IMR-90 (cell line): Measurements from ENCODE around the gene BTBD9. TPM values are rescaled to one million over a fixed set of nuclear protein-coding genes. Genes with fewer than 3 reads are reported as not detected.

Source experiments
- ATAC-seq: fragments of 200-7000 bp; cut with Tn5 transposase; 2 replicates; pipeline ENCODE4 v1.9.1; 2020; ENCODE audit warnings: low read depth, mild to moderate bottlenecking, moderate library complexity
- BruUV-seq: library from RNA; stranded (reverse); fragments of 400-500 nt; replicated peaks from 2 replicates; lab custom pipeline; 2021; lab: Mats Ljungman, UMichigan
- CTCF ChIA-PET: fragments of 300-600 bp; formaldehyde crosslinking; extraction: SDS; loops from one replicate; lab custom pipeline; 2021; ENCODE audit warnings: antibody characterized with exemption; lab: Yijun Ruan, JAX
- POLR2A ChIA-PET: fragments of 300-600 bp; sonication (Branson Sonifier 250); formaldehyde crosslinking; loops from one replicate; lab custom pipeline; 2022; ENCODE audit warnings: antibody characterized with exemption; ENCODE audit not compliant: unreplicated experiment; lab: Charles Lee
- DNase-seq: peaks from one replicate; pipeline ENCODE4 v3.0.0; 2013
- H2AFZ ChIP-seq: replicated peaks from 2 replicates; pipeline ENCODE3; 2013; ENCODE audit warnings: low read length, mild to moderate bottlenecking; ENCODE audit not compliant: poor library complexity
- H2AK5ac ChIP-seq: 2 replicates; pipeline ENCODE4 v1.6.1; 2013; ENCODE audit warnings: low read depth, low read length, inconsistent platforms
- H2AK9ac ChIP-seq: replicated peaks from 2 replicates; pipeline ENCODE3; 2013; ENCODE audit warnings: mild to moderate bottlenecking, low read depth, low read length, moderate library complexity; ENCODE audit not compliant: poor library complexity
- H2BK120ac ChIP-seq: 2 replicates; pipeline ENCODE4 v1.6.1; 2013; ENCODE audit warnings: low read depth, low read length, inconsistent platforms
- H2BK15ac ChIP-seq: 3 replicates; pipeline ENCODE4 v1.6.1; 2013; ENCODE audit warnings: low read depth, low read length, inconsistent platforms
- H2BK20ac ChIP-seq: 2 replicates; pipeline ENCODE4 v1.6.1; 2013; ENCODE audit warnings: low read depth, mild to moderate bottlenecking, inconsistent platforms, low read length, moderate library complexity
- H2BK5ac ChIP-seq: 2 replicates; pipeline ENCODE4 v1.6.1; 2013; ENCODE audit warnings: mild to moderate bottlenecking, low read depth, low read length, inconsistent platforms; ENCODE audit not compliant: poor library complexity, severe bottlenecking
- H3K14ac ChIP-seq: replicated peaks from 2 replicates; pipeline ENCODE4 v1.6.1; 2013; ENCODE audit warnings: low read depth, low read length, inconsistent platforms
- H3K18ac ChIP-seq: 2 replicates; pipeline ENCODE4 v1.6.1; 2013; ENCODE audit warnings: low read depth, low read length, control low read depth
- H3K23ac ChIP-seq: 2 replicates; pipeline ENCODE4 v1.6.1; 2013; ENCODE audit warnings: low read depth, low read length, inconsistent platforms
- H3K27ac ChIP-seq: 2 replicates; pipeline ENCODE4 v1.5.1; 2013; ENCODE audit warnings: mild to moderate bottlenecking, control low read depth, low read length; ENCODE audit not compliant: insufficient read depth
- H3K27me3 ChIP-seq: 2 replicates; pipeline ENCODE4 v1.6.1; 2013; ENCODE audit warnings: low read length; ENCODE audit not compliant: control insufficient read depth, insufficient read depth
- H3K36me3 ChIP-seq: 2 replicates; pipeline ENCODE4 v1.6.1; 2013; ENCODE audit warnings: low read length, mixed read lengths; ENCODE audit not compliant: control insufficient read depth, insufficient read depth
- H3K4ac ChIP-seq: 2 replicates; pipeline ENCODE4 v1.6.1; 2013; ENCODE audit warnings: low read depth, low read length, inconsistent platforms
- H3K4me1 ChIP-seq: 2 replicates; pipeline ENCODE4 v1.6.1; 2013; ENCODE audit warnings: low read length, mixed read lengths; ENCODE audit not compliant: control insufficient read depth, insufficient read depth
- H3K4me2 ChIP-seq: 2 replicates; pipeline ENCODE4 v1.6.1; 2013; ENCODE audit warnings: low read depth, mild to moderate bottlenecking, control low read depth, low read length, moderate library complexity
- H3K4me3 ChIP-seq: 2 replicates; pipeline ENCODE4 v1.5.1; 2013; ENCODE audit warnings: low read depth, mild to moderate bottlenecking, control low read depth, low read length, moderate library complexity; ENCODE audit not compliant: insufficient read depth
- H3K56ac ChIP-seq: 2 replicates; pipeline ENCODE4 v1.6.1; 2013; ENCODE audit warnings: low read length, inconsistent platforms; ENCODE audit not compliant: insufficient read depth; ENCODE audit errors: extremely low read depth
- H3K79me1 ChIP-seq, 2 experiments: 2 replicates each; pipeline ENCODE4 v1.6.1; 2013; ENCODE audit warnings: low read length in 2 of 2, inconsistent platforms in 1 of 2, low read depth in 1 of 2
- H3K9ac ChIP-seq: 2 replicates; pipeline ENCODE4 v1.6.1; 2013; ENCODE audit warnings: low read depth, low read length, control low read depth
- H3K9me1 ChIP-seq: 2 replicates; pipeline ENCODE4 v1.6.1; 2013; ENCODE audit warnings: low read length, inconsistent platforms; ENCODE audit not compliant: insufficient read depth
- H3K9me3 ChIP-seq: 2 replicates; pipeline ENCODE4 v1.6.1; 2013; ENCODE audit warnings: low read length; ENCODE audit not compliant: control insufficient read depth, insufficient read depth
- H4K20me1 ChIP-seq: 2 replicates; pipeline ENCODE4 v1.6.1; 2013; ENCODE audit warnings: low read length, inconsistent platforms; ENCODE audit not compliant: insufficient read depth
- H4K5ac ChIP-seq: 2 replicates; pipeline ENCODE4 v1.6.1; 2013; ENCODE audit warnings: mild to moderate bottlenecking, low read depth, low read length, control low read depth
- H4K8ac ChIP-seq, 2 experiments: 2 replicates each; pipeline ENCODE4 v1.6.1; 2013; ENCODE audit warnings: low read depth in 2 of 2, low read length in 2 of 2, control low read depth in 1 of 2, inconsistent platforms in 1 of 2
- H4K91ac ChIP-seq: 2 replicates; pipeline ENCODE4 v1.6.1; 2013; ENCODE audit warnings: low read depth, low read length, inconsistent platforms; ENCODE audit not compliant: insufficient read depth
- BHLHE40 ChIP-seq: fragments of 150-350 bp; IDR thresholded peaks from 2 replicates; pipeline ENCODE4 v1.6.1; 2016; ENCODE audit warnings: mild to moderate bottlenecking, low read depth, low read length
- CEBPB ChIP-seq: IDR thresholded peaks from 2 replicates; pipeline ENCODE4 v1.6.1; 2012; ENCODE audit warnings: low read depth, low read length, improper control_type of control experiment
- CHD1 ChIP-seq: IDR thresholded peaks from 2 replicates; pipeline ENCODE4 v1.6.1; 2012; ENCODE audit warnings: low read depth, low read length, improper control_type of control experiment
- CTCF ChIP-seq: conservative IDR thresholded peaks from 2 replicates; pipeline ENCODE4 v1.5.1; 2012; ENCODE audit warnings: mild to moderate bottlenecking, low read depth, low read length, improper control_type of control experiment
- ELK1 ChIP-seq: fragments of 150-350 bp; IDR thresholded peaks from 2 replicates; pipeline ENCODE4 v1.6.1; 2016; ENCODE audit warnings: low read depth, mild to moderate bottlenecking, low read length, moderate library complexity, borderline replicate concordance
- FOS ChIP-seq: fragments of 150-350 bp; IDR thresholded peaks from 2 replicates; pipeline ENCODE4 v1.6.1; 2016; ENCODE audit warnings: low read depth, low read length
- MAFK ChIP-seq: IDR thresholded peaks from 2 replicates; pipeline ENCODE4 v1.6.1; 2012; ENCODE audit warnings: low read depth, low read length, improper control_type of control experiment
- MAZ ChIP-seq: IDR thresholded peaks from 2 replicates; pipeline ENCODE4 v1.6.1; 2012; ENCODE audit warnings: low read depth, mild to moderate bottlenecking, low read length, improper control_type of control experiment, moderate library complexity, borderline replicate concordance
- MXI1 ChIP-seq: IDR thresholded peaks from 2 replicates; pipeline ENCODE4 v1.6.1; 2012; ENCODE audit warnings: low read depth, mild to moderate bottlenecking, low read length, moderate library complexity, borderline replicate concordance
- NFE2L2 ChIP-seq: fragments of 150-350 bp; IDR thresholded peaks from 2 replicates; pipeline ENCODE4 v1.6.1; 2016; ENCODE audit warnings: low read depth, mild to moderate bottlenecking, low read length
- POLR2A ChIP-seq: IDR thresholded peaks from 2 replicates; pipeline ENCODE4 v1.6.1; 2012; ENCODE audit warnings: mild to moderate bottlenecking, low read depth, low read length
- RAD21 ChIP-seq: IDR thresholded peaks from 2 replicates; pipeline ENCODE4 v1.6.1; 2012; ENCODE audit warnings: low read length, improper control_type of control experiment
- RCOR1 ChIP-seq: IDR thresholded peaks from 2 replicates; pipeline ENCODE4 v1.6.1; 2012; ENCODE audit warnings: mild to moderate bottlenecking, low read length, improper control_type of control experiment; ENCODE audit not compliant: insufficient replicate concordance
- RFX5 ChIP-seq: IDR thresholded peaks from 2 replicates; pipeline ENCODE4 v1.8.0; 2012; ENCODE audit warnings: low read depth, mild to moderate bottlenecking, low read length, moderate library complexity
- SMC3 ChIP-seq: fragments of 150-350 bp; IDR thresholded peaks from 2 replicates; pipeline ENCODE4 v1.6.1; 2016; ENCODE audit warnings: low read depth, mild to moderate bottlenecking, antibody characterized with exemption, low read length, moderate library complexity
- USF2 ChIP-seq: fragments of 150-350 bp; IDR thresholded peaks from 2 replicates; pipeline ENCODE4 v1.6.1; 2017; ENCODE audit warnings: mild to moderate bottlenecking, antibody characterized with exemption, low read length, low read depth
- WGBS, 2 experiments: methylation state at CpG; one replicate each; pipeline versions ENCODE4 v1.1.5 to v1.1.7; 2013; ENCODE audit warnings: missing lambda C conversion rate in 2 of 2; ENCODE audit not compliant: insufficient read length in 1 of 2; ENCODE audit errors: extremely low coverage in 2 of 2; 5-methylcytosine and 5-hydroxymethylcytosine counted together
- dilution Hi-C: fragments of 300-500 bp; cut with HindIII; formaldehyde crosslinking; loops from one replicate; pipeline ENCODE4 v1.14.3; 2018; ENCODE audit warnings: low sequenced_read_pairs; ENCODE audit not compliant: unreplicated experiment
- in situ Hi-C: fragments of 300-500 bp; cut with MboI; formaldehyde crosslinking; loops from 3 replicates; pipeline ENCODE4 v1.14.3; 2019; ENCODE audit warnings: low sequenced_read_pairs, inconsistent platforms, mixed read lengths
- intact Hi-C: fragments of 100-400 bp; cut with micrococcal nuclease; formaldehyde crosslinking; loops from 2 replicates; pipeline ENCODE4 v1.10.0; 2022
- polyA plus RNA-seq, 3 experiments: library from polyadenylated mRNA; depleted of rRNA; stranded (reverse); fragments of >200 nt; gene quantifications; 2 replicates each; pipeline ENCODE4 v1.2.3, GENCODE V29; 2012; ENCODE audit warnings: low replicate concordance in 1 of 3
- total RNA-seq: library from RNA; depleted of rRNA; stranded (reverse); fragments of >200 nt; gene quantifications from 2 replicates; pipeline ENCODE4 v1.2.3, GENCODE V29; 2012

BTBD9 gene
- total and polyA plus RNA-seq, 2 of the 4 experiments (the other 2 are of a cell fraction) = 4.1 to 22.0 TPM

- H3K23ac ChIP-seq = no peak overlapping the region
- H2BK120ac ChIP-seq = no peak overlapping the region
- no peaks in the 10 kb centered on the region for H3K36me3 ChIP-seq
- no peaks in the 10 kb centered on the region; the same call in none of the 2 replicates for H4K20me1 ChIP-seq
- no peak for DNase-seq
- no peak overlapping the region for H2AK9ac ChIP-seq
- no peak overlapping the region for H4K5ac ChIP-seq
- WGBS, 2 experiments = no CpG with 5 or more reads among the region's 5 CpGs
- H3K56ac ChIP-seq = no peak overlapping the region
- ATAC-seq = no peak
- H3K9me3 ChIP-seq = no peaks in the 10 kb centered on the region
- TF ChIP-seq USF2 = no peak
- no peak for TF ChIP-seq RAD21
- no peak for TF ChIP-seq MXI1
- TF ChIP-seq MAFK = no peak
- TF ChIP-seq NFE2L2 = no peak
- TF ChIP-seq MAZ = no peak
- no peak for TF ChIP-seq CTCF
- no peak for TF ChIP-seq BHLHE40
- no peak for TF ChIP-seq FOS
- TF ChIP-seq RFX5 = no peak
- no peak for TF ChIP-seq CHD1
- TF ChIP-seq CEBPB = no peak
- no peak for TF ChIP-seq SMC3
- no peak for TF ChIP-seq ELK1
- no peak for TF ChIP-seq POLR2A
- no peak for TF ChIP-seq RCOR1
- H3K4me2 ChIP-seq = no peak overlapping the region
- no peak overlapping the region for H3K14ac ChIP-seq
- no peak overlapping the region for H4K8ac ChIP-seq
- no peak overlapping the region for H2AFZ ChIP-seq
- POLR2A ChIA-PET = no interaction called here
- H2BK5ac ChIP-seq = no peak overlapping the region
- H4K91ac ChIP-seq = no peak overlapping the region
- no peak overlapping the region for H3K27ac ChIP-seq
- H2BK15ac ChIP-seq = no peak overlapping the region
- H3K79me1 ChIP-seq = no peaks in the 10 kb centered on the region; a peak in 1 of 4 replicates
- H3K4me1 ChIP-seq = no peaks in the 10 kb centered on the region
- dilution Hi-C loops (no loop called here), intact Hi-C loops (no loop called here), in situ Hi-C loops (no loop called here)
- H3K4me3 ChIP-seq = no peak overlapping the region
- H2BK20ac ChIP-seq = no peak overlapping the region
- peaks cover 11% of the 10 kb centered on the region for H3K9me1 ChIP-seq
- no peak overlapping the region for H3K18ac ChIP-seq
- no peaks in the 10 kb centered on the region for H3K27me3 ChIP-seq
- no peak overlapping the region for H3K4ac ChIP-seq
- H2AK5ac ChIP-seq = no peak overlapping the region
- CTCF ChIA-PET = no interaction called here
- BruUV-seq = no TSS peak
- no peak overlapping the region for H3K9ac ChIP-seq
Observed at GRCh38 chr6:38195113-38195635, 444.6 kb downstream of the BTBD9 start.
